AG09319 (cell line): ENCODE results near the gene ATXN1.

Experiments used
- DNase-seq: peaks from one replicate; pipeline ENCODE4 v3.0.0-alpha.2; 2010; ENCODE audit warnings: low read depth; ENCODE audit errors: extremely low read depth
- TF ChIP-seq, protein P1 (sequence below): IDR thresholded peaks from 2 replicates; pipeline ENCODE4 v1.5.1; 2011; ENCODE audit warnings: low read depth, mild to moderate bottlenecking, inconsistent platforms, low read length, moderate library complexity

The ATXN1 gene

DNA sequence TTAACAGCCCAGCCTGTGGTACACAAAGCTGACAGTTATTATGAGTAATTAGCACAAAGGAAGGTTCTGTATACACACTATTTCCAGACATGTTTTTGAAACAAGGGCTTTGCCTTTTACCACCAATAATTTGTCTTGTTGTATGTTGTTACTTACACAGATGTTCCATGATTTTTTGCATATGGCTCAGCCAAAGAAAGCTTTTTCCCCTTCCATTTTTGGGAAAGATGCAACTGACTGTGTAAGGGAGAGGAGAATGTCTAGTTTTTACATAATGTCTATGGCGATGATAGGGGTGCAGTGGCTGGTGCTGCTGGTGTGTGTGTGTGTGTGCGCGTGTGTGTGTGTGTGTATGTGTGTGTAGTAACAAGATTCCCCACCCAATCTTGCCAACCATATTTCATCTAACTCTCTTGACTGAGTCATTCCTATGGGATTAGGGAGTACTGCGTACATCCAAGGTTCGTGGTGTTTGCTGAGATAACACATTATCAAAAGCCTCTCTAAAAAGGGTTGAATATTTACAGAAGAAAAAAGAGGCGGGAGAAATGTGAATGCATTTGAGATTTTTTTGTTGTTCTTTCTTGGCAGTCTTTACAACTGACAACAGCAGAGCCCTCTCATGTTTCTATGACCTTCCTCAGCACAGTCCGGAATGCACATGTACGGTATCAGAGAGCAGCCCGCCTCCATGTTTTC, 330.7 kb downstream of the ATXN1 start:
- TF ChIP-seq, protein P1, sequence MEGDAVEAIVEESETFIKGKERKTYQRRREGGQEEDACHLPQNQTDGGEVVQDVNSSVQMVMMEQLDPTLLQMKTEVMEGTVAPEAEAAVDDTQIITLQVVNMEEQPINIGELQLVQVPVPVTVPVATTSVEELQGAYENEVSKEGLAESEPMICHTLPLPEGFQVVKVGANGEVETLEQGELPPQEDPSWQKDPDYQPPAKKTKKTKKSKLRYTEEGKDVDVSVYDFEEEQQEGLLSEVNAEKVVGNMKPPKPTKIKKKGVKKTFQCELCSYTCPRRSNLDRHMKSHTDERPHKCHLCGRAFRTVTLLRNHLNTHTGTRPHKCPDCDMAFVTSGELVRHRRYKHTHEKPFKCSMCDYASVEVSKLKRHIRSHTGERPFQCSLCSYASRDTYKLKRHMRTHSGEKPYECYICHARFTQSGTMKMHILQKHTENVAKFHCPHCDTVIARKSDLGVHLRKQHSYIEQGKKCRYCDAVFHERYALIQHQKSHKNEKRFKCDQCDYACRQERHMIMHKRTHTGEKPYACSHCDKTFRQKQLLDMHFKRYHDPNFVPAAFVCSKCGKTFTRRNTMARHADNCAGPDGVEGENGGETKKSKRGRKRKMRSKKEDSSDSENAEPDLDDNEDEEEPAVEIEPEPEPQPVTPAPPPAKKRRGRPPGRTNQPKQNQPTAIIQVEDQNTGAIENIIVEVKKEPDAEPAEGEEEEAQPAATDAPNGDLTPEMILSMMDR = no peak
- DNase-seq = no peak

DNA sequence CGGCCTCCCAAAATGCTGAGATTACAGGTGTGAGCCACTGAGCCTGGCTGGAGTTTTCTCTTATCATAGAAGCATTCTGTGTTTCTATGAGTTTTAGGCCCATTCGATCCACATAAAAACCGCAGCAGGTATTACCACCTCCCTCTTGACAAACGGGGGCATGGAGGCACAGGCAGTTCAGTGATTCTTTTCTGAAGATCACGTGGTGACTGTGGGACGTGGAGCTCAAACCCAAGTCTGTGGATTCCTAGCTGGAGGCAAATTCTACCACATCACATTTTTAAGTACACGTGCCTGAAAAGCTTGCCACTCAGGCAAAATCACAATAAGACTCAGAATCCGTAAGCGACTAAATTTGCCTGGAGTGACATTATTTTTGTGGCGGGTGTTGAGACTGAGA, 331.6 kb downstream of the ATXN1 start:
- DNase-seq = no peak
- TF ChIP-seq, protein P1 = no peak

DNA sequence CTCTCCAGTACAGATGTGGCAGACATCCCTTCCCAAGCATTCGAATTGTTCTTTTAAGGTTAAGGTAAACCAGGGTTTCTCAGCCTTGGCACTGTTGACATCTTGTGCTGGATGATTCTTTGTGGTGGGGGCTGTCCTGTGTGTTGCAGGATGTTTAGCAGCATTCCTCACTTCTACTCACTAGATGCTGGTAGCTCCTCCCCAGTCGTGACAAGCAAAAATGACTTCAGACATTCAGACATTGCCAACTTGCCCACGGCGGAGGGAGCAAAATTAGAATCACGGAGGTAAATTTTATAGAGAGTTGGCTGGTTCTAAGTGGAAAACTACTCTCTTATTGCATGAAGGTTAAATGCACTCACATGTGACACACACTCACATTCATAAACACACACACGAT, 334.1 kb downstream of the ATXN1 start:
- TF ChIP-seq, protein P1 = no peak
- no peak for DNase-seq

DNA sequence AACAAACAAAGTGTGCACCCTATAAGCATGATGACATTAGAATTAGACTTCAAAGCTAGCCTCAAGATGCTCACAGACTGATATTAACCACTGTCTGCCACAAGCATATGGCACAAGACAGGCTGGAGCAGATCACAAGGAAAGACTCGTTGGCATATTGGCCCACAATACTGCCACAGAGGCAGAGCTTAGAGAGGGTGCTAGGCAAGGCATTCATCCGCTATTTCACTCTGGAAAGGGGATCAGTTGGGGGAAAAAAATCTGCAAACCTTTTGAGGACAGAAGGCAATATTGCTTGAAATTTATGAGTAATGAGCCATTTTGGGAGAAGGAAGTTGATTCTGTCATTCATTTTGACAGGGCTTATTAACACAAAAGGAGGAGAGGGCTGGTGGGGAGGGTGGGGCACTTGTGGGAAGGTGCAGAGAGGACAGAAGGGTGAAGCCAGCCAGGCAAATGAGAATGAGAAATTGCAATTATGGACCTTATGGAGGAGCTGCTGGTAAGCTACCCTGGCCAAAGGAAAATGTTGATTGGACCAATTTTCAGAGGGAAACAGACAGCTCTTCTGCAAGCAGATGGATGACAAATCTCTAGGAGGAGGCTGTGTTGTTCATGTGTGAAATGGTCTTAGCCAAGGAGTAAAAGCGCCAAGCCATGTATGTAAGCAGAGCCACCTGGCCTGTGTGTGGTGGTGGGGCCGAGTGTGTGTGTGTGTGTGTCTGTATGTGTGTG, 335.2 kb downstream of the ATXN1 start:
- TF ChIP-seq, protein P1 = no peak
- no peak for DNase-seq

DNA sequence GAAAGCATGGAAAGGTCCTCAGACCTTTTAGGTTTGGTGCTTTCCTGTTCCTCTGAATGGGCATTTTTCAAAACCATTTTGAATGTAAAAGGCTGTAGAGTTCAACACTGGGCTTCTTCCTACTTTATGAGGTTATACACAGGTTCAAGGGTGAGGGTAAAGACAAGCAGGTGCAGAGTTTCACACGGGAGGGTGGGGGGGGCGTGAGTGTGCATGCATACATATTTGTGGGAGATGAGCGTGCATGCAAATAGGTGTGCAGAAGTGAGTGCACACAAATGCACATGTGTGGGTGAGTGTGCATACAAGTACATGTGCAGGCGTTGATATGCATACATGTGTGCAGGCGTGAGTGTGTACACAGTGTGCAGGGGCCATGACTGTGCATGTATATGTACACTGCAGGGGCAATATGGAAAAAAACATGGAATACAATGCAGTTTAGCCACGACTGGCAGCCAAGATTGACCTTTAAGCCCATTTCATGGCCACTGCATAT, 339.7 kb downstream of the ATXN1 start:
- TF ChIP-seq, protein P1 = no peak
- DNase-seq = no peak

DNA sequence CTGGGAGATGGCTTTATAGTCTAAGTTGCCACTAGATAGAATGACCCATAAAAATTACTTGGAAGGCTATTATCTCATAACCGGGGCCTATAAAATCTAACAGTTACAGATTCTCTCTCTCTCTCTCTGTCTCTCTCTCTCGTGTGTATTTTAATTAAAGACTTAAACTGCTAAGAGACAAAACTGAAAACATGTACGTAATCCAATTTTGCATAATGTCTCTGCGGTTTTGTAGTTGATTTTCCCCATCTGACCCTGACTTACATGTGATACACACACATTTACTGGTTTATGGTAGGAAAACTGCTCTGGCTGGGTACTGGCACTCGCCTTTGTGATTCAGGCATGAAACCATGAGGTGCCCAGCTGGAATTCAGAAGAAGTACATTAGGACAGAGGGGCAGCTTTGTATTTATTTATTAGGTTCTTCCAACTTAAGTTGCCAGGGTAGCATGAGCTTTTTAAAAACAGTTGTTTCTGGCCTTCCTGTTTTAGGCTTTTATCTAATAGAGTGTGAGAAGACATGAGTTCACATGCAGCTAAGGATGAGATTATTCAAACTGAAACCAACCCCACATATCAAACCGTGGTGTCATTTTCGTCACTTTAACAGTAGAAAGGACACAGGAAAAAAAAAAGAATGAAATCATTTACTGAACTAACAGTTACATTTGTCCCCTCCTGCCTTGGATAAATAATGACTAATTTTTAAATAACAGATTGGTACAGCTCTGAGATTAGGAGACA, 340.4 kb downstream of the ATXN1 start:
- DNase-seq = peak; percentile 71
- TF ChIP-seq, protein P1 = no peak
